NB4 (cell line): ENCODE data around the gene ZNF728.
"Not testable (repeated sequence)": the region's sequence is repeated elsewhere in the genome, so short reads cannot be mapped to it uniquely, and the experiment has no call there.

Experiments used
- DNase-seq: peaks from one replicate; pipeline ENCODE4 v3.0.0; 2010; ENCODE audit warnings: low read depth
- H3K4me3 ChIP-seq: one replicate; pipeline ENCODE4 v1.5.1; 2011; ENCODE audit warnings: mild to moderate bottlenecking, low read depth, low read length, moderate library complexity
- CTCF ChIP-seq: IDR thresholded peaks from one replicate; pipeline ENCODE4 v1.5.1; 2012; ENCODE audit warnings: low read depth, low read length
- MAX ChIP-seq: IDR thresholded peaks from 2 replicates; pipeline ENCODE4 v1.6.1; 2011; ENCODE audit warnings: low read depth, low read length
- MYC ChIP-seq: IDR thresholded peaks from 2 replicates; pipeline ENCODE4 v1.6.1; 2011; ENCODE audit warnings: low read depth, low read length
- POLR2A ChIP-seq: IDR thresholded peaks from 2 replicates; pipeline ENCODE4 v1.6.1; 2011; ENCODE audit warnings: mild to moderate bottlenecking; ENCODE audit not compliant: insufficient read length; ENCODE audit errors: extremely low read depth

Gene ZNF728

GRCh38 chr19:23002690-23003422, at the start of gene ZNF728:
Gene ZNF728 (minus strand): TSS chr19:23003176. CDS start chr19:23003030, 146 bp downstream.
- no peak within 1 kb of the TSS for H3K4me3 ChIP-seq
- TF ChIP-seq MAX = no peak
- no peak for TF ChIP-seq POLR2A
- no peak for TF ChIP-seq CTCF
- no peak for TF ChIP-seq MYC
- no peak for DNase-seq

GRCh38 chr19:23052349-23052748, 49.4 kb upstream of the ZNF728 start:
- TF ChIP-seq MYC (no peak), MAX (no peak), CTCF (no peak), POLR2A (no peak)
- no peak for DNase-seq
- H3K4me3 ChIP-seq = no peak overlapping the region

- DNase-seq = no peak
- no peak for TF ChIP-seq MYC
Observed at GRCh38 chr19:23049256-23049655, 46.3 kb upstream of the ZNF728 start.

GRCh38 chr19:23046743-23047142, 43.8 kb upstream of the ZNF728 start:
- no peak overlapping the region for H3K4me3 ChIP-seq
- DNase-seq = no peak
- TF ChIP-seq MAX = no peak
- TF ChIP-seq MYC = no peak
- no peak for TF ChIP-seq POLR2A
- no peak for TF ChIP-seq CTCF

More at GRCh38 chr19:23049256-23049655, 46.3 kb upstream of the ZNF728 start:
- no peak overlapping the region for H3K4me3 ChIP-seq

GRCh38 chr19:23033721-23034120, 30.7 kb upstream of the ZNF728 start:
- DNase-seq = no peak
- H3K4me3 ChIP-seq = no peak overlapping the region
- no peak for TF ChIP-seq MYC
- TF ChIP-seq MAX = no peak
- TF ChIP-seq CTCF = no peak
- TF ChIP-seq POLR2A = no peak

GRCh38 chr19:23015660-23016059, 12.7 kb upstream of the ZNF728 start:
- H3K4me3 ChIP-seq = no peak overlapping the region
- DNase-seq = no peak
- TF ChIP-seq CTCF (no peak), MYC (no peak), MAX (no peak), POLR2A (no peak)

- H3K4me3 ChIP-seq, DNase-seq: not testable (repeated sequence)
Observed at GRCh38 chr19:22994957-22995356, 8.0 kb downstream of the ZNF728 start.
